Measurements from ENCODE around the gene C16orf87. TPM values are rescaled to one million over a fixed set of nuclear protein-coding genes. Genes with fewer than 3 reads are reported as not detected.

Gene C16orf87
- total and polyA plus RNA-seq, 2 donors (not counting 1 experiment from before 2014, with no cell fraction given): 3.4 to 11.3 TPM

DNA sequence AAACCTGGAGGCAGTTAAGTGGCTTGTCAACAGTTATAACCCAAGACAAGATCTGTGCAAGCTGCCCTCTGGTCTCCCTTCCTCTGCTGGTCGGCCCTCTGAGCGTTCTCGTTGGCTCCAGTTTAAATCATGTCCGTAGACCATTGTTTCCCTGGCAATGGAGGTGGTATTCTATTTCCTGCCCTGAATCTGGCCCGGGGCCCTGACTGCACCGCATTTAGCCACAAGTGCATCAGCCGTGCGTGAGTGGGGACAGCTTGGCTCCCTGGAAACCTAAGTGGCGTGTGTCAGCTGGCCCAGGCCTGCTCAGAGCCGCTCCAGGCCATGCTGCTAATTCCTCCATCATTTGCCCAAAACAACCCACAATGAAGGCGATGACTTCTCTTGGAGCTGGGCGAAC is 67.8 kb downstream of the C16orf87 start:
- WGBS (ENCODE audit: insufficient coverage): 77% methylated on average over 12 of the region's 12 CpGs
- intact Hi-C loops (cut with micrococcal nuclease): no loop called here
- no peak overlapping the region for H3K4me2 ChIP-seq (replicated peaks; ENCODE audit: low read depth, low read length, poor library complexity, severe bottlenecking)
- Mint-ChIP-seq H3K4me1 (peaks cover 14% of the 10 kb centered on the region), H3K27ac (no peak overlapping the region), H3K9me3 (ENCODE audit: insufficient read depth) (no peaks in the 10 kb centered on the region), H3K4me3 (no peak overlapping the region), H3K27me3 (peaks cover 3% of the 10 kb centered on the region)
- no peaks in the 10 kb centered on the region for H4K20me1 ChIP-seq (ENCODE audit: control insufficient read depth, insufficient read depth, low read length, poor library complexity, severe bottlenecking)
- no peaks in the 10 kb centered on the region for H3K79me2 ChIP-seq (ENCODE audit: control insufficient read depth, insufficient read depth, low read length)
- ATAC-seq (ENCODE audit: low read depth) (no peak), DNase-seq (no peak)
- no peaks in the 10 kb centered on the region for H3K36me3 ChIP-seq (replicated peaks in 1 of 2; ENCODE audit: control extremely low read depth in 1 of 2, control insufficient read depth in 1 of 2, extremely low read depth in 1 of 2, insufficient read depth in 2 of 2, low read length in 1 of 2)
- H3K27me3 ChIP-seq (replicated peaks in 1 of 4; ENCODE audit: control extremely low read depth in 1 of 4, control insufficient read depth in 3 of 4, insufficient read depth in 4 of 4, low read length in 3 of 4): no peaks in the 10 kb centered on the region
- H3K4me1 ChIP-seq (ENCODE audit: control insufficient read depth in 2 of 2, insufficient read depth in 2 of 2, low read length in 2 of 2): peaks cover 0 to 14% of the 10 kb centered on the region in 2 donors
- H2AFZ ChIP-seq (ENCODE audit: insufficient read depth, low read depth, low read length, poor library complexity, severe bottlenecking): no peak overlapping the region
- TF ChIP-seq CTCF (IDR thresholded peaks at IDR 0.05) (no peak), EZH2 (IDR thresholded peaks at IDR 0.05; ENCODE audit: borderline replicate concordance, insufficient read depth, low read depth, low read length, poor library complexity, severe bottlenecking) (no peak)
- peaks cover 0 to 3% (median 0%) of the 10 kb centered on the region in 3 donors for H3K9me3 ChIP-seq (ENCODE audit: control extremely low read depth in 1 of 3, control insufficient read depth in 2 of 3, insufficient read depth in 1 of 3, low read length in 2 of 3)
- no peak overlapping the region for H3K27ac ChIP-seq (ENCODE audit: low read length in 2 of 2)
- no peak overlapping the region for H3K4me3 ChIP-seq (ENCODE audit: control extremely low read depth in 1 of 5, extremely low read depth in 1 of 5, insufficient read depth in 1 of 5, low read depth in 2 of 5, low read length in 4 of 5)
- H3K9ac ChIP-seq (ENCODE audit: low read length): no peak overlapping the region
- CTCF ChIA-PET: no interaction called here
- POLR2A ChIA-PET: no interaction called here

GRCh38 chr16:46762583-46762982 is 68.4 kb downstream of the C16orf87 start:
- 95% methylated on average over 2 of the region's 3 CpGs for WGBS (ENCODE audit: insufficient coverage)
- no peak overlapping the region for H3K9ac ChIP-seq (ENCODE audit: low read length)
- peaks cover 0 to 3% (median 0%) of the 10 kb centered on the region in 3 donors for H3K9me3 ChIP-seq (ENCODE audit: control extremely low read depth in 1 of 3, control insufficient read depth in 2 of 3, insufficient read depth in 1 of 3, low read length in 2 of 3)
- no peaks in the 10 kb centered on the region for H3K36me3 ChIP-seq (replicated peaks in 1 of 2; ENCODE audit: control extremely low read depth in 1 of 2, control insufficient read depth in 1 of 2, extremely low read depth in 1 of 2, insufficient read depth in 2 of 2, low read length in 1 of 2)
- no peak overlapping the region for H3K27ac ChIP-seq (ENCODE audit: low read length in 2 of 2)
- peaks cover 3% of the 10 kb centered on the region for H3K27me3 Mint-ChIP-seq
- no peak overlapping the region for H3K4me2 ChIP-seq (replicated peaks; ENCODE audit: low read depth, low read length, poor library complexity, severe bottlenecking)
- no peak overlapping the region for H3K4me3 ChIP-seq (ENCODE audit: control extremely low read depth in 1 of 5, extremely low read depth in 1 of 5, insufficient read depth in 1 of 5, low read depth in 2 of 5, low read length in 4 of 5)
- POLR2A ChIA-PET: no interaction called here
- peaks cover 0 to 14% of the 10 kb centered on the region in 2 donors for H3K4me1 ChIP-seq (ENCODE audit: control insufficient read depth in 2 of 2, insufficient read depth in 2 of 2, low read length in 2 of 2)
- DNase-seq: no peak
- no peaks in the 10 kb centered on the region for H3K79me2 ChIP-seq (ENCODE audit: control insufficient read depth, insufficient read depth, low read length)
- CTCF ChIA-PET: no interaction called here
- no peaks in the 10 kb centered on the region for H3K9me3 Mint-ChIP-seq (ENCODE audit: insufficient read depth)
- peaks cover 14% of the 10 kb centered on the region for H3K4me1 Mint-ChIP-seq
- no peak overlapping the region for H3K4me3 Mint-ChIP-seq
- intact Hi-C loops (cut with micrococcal nuclease): no loop called here
- no peaks in the 10 kb centered on the region for H3K27me3 ChIP-seq (replicated peaks in 1 of 4; ENCODE audit: control extremely low read depth in 1 of 4, control insufficient read depth in 3 of 4, insufficient read depth in 4 of 4, low read length in 3 of 4)
- no peaks in the 10 kb centered on the region for H4K20me1 ChIP-seq (ENCODE audit: control insufficient read depth, insufficient read depth, low read length, poor library complexity, severe bottlenecking)
- TF ChIP-seq CTCF (IDR thresholded peaks at IDR 0.05) (no peak), EZH2 (IDR thresholded peaks at IDR 0.05; ENCODE audit: borderline replicate concordance, insufficient read depth, low read depth, low read length, poor library complexity, severe bottlenecking) (no peak)
- H2AFZ ChIP-seq (ENCODE audit: insufficient read depth, low read depth, low read length, poor library complexity, severe bottlenecking): no peak overlapping the region
- no peak for ATAC-seq (ENCODE audit: low read depth)
- no peak overlapping the region for H3K27ac Mint-ChIP-seq

All from B cell (primary cell).